ENCODE data around the gene MYO1D. TPM values are rescaled to one million over a fixed set of nuclear protein-coding genes. Genes with fewer than 3 reads are reported as not detected.

Gene MYO1D
- total RNA-seq, 1 experiment from 2014 or later, result 40.8 TPM

DNA sequence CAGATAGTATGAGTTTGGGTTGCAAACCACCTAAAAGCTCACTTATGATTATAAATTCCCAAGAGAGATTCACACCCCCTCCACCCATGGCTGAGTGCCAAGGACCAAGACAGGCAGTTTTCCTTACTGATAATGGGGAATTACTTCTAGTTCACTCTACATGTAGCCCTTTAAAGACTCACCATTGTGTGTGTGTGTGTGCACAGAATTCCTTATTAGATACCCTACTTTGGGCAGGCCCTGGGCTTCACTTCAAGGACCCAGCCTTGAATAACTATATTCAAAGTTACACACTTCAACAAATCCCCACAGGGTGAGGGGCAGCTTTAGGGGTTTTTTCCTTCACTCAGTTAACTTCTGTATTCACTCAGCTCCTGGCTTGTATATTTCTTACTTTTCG, 143.5 kb downstream of the MYO1D start:
- no peak overlapping the region for H3K4me2 ChIP-seq
- ChIA-PET CTCF (no interaction called here), POLR2A (ENCODE audit: unreplicated experiment) (no interaction called here)
- no peaks in the 10 kb centered on the region for H3K4me1 ChIP-seq (replicated peaks; ENCODE audit: insufficient read depth)
- no peak overlapping the region for H3K4me3 ChIP-seq
- no peaks in the 10 kb centered on the region for H4K20me1 ChIP-seq (ENCODE audit: insufficient read depth)
- intact Hi-C loops (cut with micrococcal nuclease; ENCODE audit: unreplicated experiment), result no loop called here
- TF ChIP-seq, protein P1, sequence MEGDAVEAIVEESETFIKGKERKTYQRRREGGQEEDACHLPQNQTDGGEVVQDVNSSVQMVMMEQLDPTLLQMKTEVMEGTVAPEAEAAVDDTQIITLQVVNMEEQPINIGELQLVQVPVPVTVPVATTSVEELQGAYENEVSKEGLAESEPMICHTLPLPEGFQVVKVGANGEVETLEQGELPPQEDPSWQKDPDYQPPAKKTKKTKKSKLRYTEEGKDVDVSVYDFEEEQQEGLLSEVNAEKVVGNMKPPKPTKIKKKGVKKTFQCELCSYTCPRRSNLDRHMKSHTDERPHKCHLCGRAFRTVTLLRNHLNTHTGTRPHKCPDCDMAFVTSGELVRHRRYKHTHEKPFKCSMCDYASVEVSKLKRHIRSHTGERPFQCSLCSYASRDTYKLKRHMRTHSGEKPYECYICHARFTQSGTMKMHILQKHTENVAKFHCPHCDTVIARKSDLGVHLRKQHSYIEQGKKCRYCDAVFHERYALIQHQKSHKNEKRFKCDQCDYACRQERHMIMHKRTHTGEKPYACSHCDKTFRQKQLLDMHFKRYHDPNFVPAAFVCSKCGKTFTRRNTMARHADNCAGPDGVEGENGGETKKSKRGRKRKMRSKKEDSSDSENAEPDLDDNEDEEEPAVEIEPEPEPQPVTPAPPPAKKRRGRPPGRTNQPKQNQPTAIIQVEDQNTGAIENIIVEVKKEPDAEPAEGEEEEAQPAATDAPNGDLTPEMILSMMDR (conservative IDR thresholded peaks at IDR 0.05), result no peak
- TF ChIP-seq EZH2 (IDR thresholded peaks at IDR 0.05; ENCODE audit: low read depth), result no peak
- H3K79me2 ChIP-seq (ENCODE audit: low read depth), result no peaks in the 10 kb centered on the region; the same call in 1 of the 2 replicates
- no peaks in the 10 kb centered on the region for H3F3A ChIP-seq (ENCODE audit: insufficient read depth, low read depth)
- H3K9me2 ChIP-seq (ENCODE audit: insufficient read depth), result no peaks in the 10 kb centered on the region
- H2AFZ ChIP-seq, result no peak overlapping the region
- no peaks in the 10 kb centered on the region for H3K36me3 ChIP-seq (ENCODE audit: low read depth)
- BruUV-seq (replicated peaks), result no TSS peak
- no peaks in the 10 kb centered on the region for H3K27me3 ChIP-seq (ENCODE audit: insufficient read depth, low read depth)
- no peak overlapping the region for H3K27ac ChIP-seq
- no peaks in the 10 kb centered on the region for H3K9me3 ChIP-seq (ENCODE audit: insufficient read depth, low read depth)
- DNase-seq, result no peak

DNA sequence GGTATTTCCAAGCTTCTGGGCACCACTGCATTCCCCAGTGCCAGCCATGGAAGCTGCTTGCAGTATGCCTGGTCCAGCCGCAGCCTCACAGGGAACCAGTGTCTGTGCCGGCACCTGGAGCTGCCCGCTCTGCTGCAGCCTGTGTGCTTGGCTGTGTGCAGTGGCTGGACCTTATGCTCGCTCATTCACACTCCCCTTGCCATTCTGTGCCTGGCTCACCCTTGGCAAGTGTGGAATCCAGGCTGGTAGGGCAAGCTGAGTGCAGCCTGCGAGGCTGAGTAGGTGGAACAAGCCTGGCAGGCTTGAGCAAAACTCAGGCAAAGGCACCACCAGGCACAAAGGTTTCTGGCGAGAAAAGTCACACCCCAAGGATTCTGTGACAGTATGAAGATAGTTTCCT, 144.0 kb downstream of the MYO1D start:
- H3K27ac ChIP-seq, result no peak overlapping the region
- ChIA-PET CTCF (no interaction called here), POLR2A (ENCODE audit: unreplicated experiment) (interaction anchor here (0.6 to 0.7 kb wide), 2 partner anchors 188 to 287 kb away, joined by 3 to 28 read pairs; no protein-coding TSS in a partner anchor)
- H2AFZ ChIP-seq, result no peak overlapping the region
- H3F3A ChIP-seq (ENCODE audit: insufficient read depth, low read depth), result no peaks in the 10 kb centered on the region
- H3K9me3 ChIP-seq (ENCODE audit: insufficient read depth, low read depth), result no peaks in the 10 kb centered on the region
- no peak overlapping the region for H3K4me2 ChIP-seq
- H3K36me3 ChIP-seq (ENCODE audit: low read depth), result no peaks in the 10 kb centered on the region
- no peaks in the 10 kb centered on the region for H3K9me2 ChIP-seq (ENCODE audit: insufficient read depth)
- H4K20me1 ChIP-seq (ENCODE audit: insufficient read depth), result no peaks in the 10 kb centered on the region
- BruUV-seq (replicated peaks), result no TSS peak
- TF ChIP-seq, protein P1 (conservative IDR thresholded peaks at IDR 0.05), result no peak
- no peak for TF ChIP-seq EZH2 (IDR thresholded peaks at IDR 0.05; ENCODE audit: low read depth)
- H3K4me3 ChIP-seq, result no peak overlapping the region
- intact Hi-C loops (cut with micrococcal nuclease; ENCODE audit: unreplicated experiment), result no loop called here
- no peaks in the 10 kb centered on the region for H3K27me3 ChIP-seq (ENCODE audit: insufficient read depth, low read depth)
- H3K79me2 ChIP-seq (ENCODE audit: low read depth), result no peaks in the 10 kb centered on the region; the same call in 1 of the 2 replicates
- no peaks in the 10 kb centered on the region for H3K4me1 ChIP-seq (replicated peaks; ENCODE audit: insufficient read depth)
- DNase-seq, result no peak

GRCh38 chr17:32732296-32732642, 144.7 kb downstream of the MYO1D start:
- no peak for DNase-seq
- intact Hi-C loops (cut with micrococcal nuclease; ENCODE audit: unreplicated experiment), result no loop called here
- Histone ChIP-seq H3K4me1 (replicated peaks; ENCODE audit: insufficient read depth) (no peaks in the 10 kb centered on the region), H3K9me2 (ENCODE audit: insufficient read depth) (no peaks in the 10 kb centered on the region), H2AFZ (no peak overlapping the region), H3K27ac (no peak overlapping the region), H3K4me3 (no peak overlapping the region), H3K79me2 (ENCODE audit: low read depth) (no peaks in the 10 kb centered on the region; the same call in 1 of the 2 replicates), H3K27me3 (ENCODE audit: insufficient read depth, low read depth) (no peaks in the 10 kb centered on the region), H3F3A (ENCODE audit: insufficient read depth, low read depth) (no peaks in the 10 kb centered on the region), H4K20me1 (ENCODE audit: insufficient read depth) (no peaks in the 10 kb centered on the region), H3K4me2 (no peak overlapping the region), H3K9me3 (ENCODE audit: insufficient read depth, low read depth) (no peaks in the 10 kb centered on the region), H3K36me3 (ENCODE audit: low read depth) (no peaks in the 10 kb centered on the region)
- ChIA-PET POLR2A (ENCODE audit: unreplicated experiment) (interaction anchor here (0.6 to 0.7 kb wide), 2 partner anchors 188 to 288 kb away, joined by 3 to 28 read pairs; no protein-coding TSS in a partner anchor), CTCF (no interaction called here)
- TF ChIP-seq, protein P1 (conservative IDR thresholded peaks at IDR 0.05), result no peak
- no peak for TF ChIP-seq EZH2 (IDR thresholded peaks at IDR 0.05; ENCODE audit: low read depth)
- BruUV-seq (replicated peaks), result no TSS peak
